HG02852 (cell line): Measurements from ENCODE around the gene KRT39.
"Not testable (repeated sequence)": the region's sequence is repeated elsewhere in the genome, so short reads cannot be mapped to it uniquely, and the experiment has no call there.

ENCODE experiments used
- ATAC-seq: cut with Tn5 transposase; IDR thresholded peaks from one replicate; pipeline ENCODE4 v1.9.1; 2021; ENCODE audit warnings: mild to moderate bottlenecking, moderate library complexity; ENCODE audit not compliant: unreplicated experiment

The KRT39 gene

DNA sequence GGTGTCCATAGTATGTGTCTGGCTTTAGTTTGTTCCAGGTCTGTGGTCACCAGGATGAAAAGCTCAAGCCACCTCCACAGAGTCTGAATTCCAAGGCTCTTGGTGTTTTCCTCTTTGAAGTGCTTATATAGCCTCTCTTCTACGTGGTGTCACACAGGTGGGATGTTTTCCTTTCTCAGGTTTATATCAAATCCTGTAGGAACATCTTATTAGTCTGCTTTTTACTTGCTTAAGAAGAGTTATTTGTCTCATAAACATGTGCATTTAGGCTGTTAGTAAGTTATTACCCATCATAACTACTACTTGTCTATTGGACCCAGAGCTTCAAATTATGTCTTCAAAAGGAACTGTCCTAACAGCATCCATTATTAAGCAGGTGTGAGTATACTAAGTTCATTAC lies at the start of gene KRT39:
KRT39 (minus strand) TSS at position 101 of the 400 bp plus-strand sequence; CDS start at position 9, 92 bp downstream.
- no peak for ATAC-seq

- no peak for ATAC-seq
Measured at GRCh38 chr17:41015454-41015853, 48.7 kb upstream of the KRT39 start.

- no peak for ATAC-seq
Measured at GRCh38 chr17:41013606-41014005, 46.9 kb upstream of the KRT39 start.

GRCh38 chr17:41013181-41013580 lies 46.4 kb upstream of the KRT39 start:
- no peak for ATAC-seq

GRCh38 chr17:41012326-41013120 lies 45.8 kb upstream of the KRT39 start:
- no peak for ATAC-seq

GRCh38 chr17:41010441-41010840 lies 43.7 kb upstream of the KRT39 start:
- ATAC-seq, result no peak

DNA sequence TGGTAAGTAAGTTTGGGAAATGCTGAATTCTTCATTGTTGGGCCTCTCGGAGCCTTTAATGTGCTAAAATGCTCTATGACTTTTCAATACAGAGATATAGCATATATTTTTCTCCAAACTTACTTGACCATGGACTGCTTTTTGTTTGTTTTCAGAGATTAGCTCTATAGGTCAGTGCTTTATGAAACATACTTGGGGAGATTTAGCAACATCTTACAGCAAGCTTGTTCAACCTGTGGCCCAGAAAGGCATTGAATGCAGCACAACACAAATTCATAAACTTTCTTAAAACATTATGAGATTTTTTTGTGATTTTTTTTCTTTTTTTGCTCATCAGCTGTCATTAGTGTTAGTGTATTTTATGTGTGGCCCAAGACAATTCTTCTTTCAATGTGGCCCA lies 43.2 kb upstream of the KRT39 start:
- no peak for ATAC-seq

DNA sequence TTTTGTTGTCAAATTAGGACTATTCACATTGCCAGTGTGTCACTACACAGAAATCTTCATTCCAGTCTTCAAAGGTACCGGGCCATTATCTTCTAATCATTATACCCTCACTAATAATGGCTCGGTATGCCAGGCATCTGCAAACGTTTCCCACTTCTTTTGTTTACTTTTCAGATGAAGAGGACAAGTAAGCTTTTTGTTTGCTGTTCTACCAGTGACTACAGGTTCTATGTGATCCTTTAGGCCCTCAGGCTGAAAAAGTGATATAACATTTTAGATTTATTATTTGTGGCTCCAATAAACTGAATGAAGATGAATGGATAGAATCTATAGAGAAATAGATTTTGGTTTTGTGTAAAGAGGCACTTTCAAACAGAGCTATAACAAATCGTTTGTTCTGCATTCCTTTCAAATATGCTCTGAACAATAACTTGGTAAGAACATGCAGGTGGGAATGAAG lies 42.6 kb upstream of the KRT39 start:
- no peak for ATAC-seq

DNA sequence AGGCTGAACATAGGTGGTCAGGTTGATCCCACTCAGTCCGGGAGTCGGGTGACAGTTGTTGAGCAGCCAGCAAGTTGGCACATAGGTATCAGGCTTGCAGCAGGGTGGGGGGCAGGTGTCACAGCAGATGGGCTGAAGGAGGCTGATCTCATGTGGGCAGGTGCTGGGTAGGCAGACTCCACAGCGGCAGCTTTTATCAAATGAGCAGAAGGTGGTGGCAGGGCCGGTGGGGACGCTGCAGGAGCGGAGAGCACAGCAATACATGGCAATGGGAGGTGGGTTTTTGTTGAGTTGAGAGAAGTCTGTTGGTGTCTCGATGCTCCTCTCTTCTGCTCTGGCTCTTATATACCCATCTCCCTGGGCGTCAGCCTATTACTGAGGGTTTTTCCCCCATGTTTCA lies 42.1 kb upstream of the KRT39 start, which contains the start of gene KRTAP3-1:
KRTAP3-1 (minus strand) TSS at position 318 of the 400 bp plus-strand sequence; CDS start at position 264, 54 bp downstream.
- no peak for ATAC-seq

DNA sequence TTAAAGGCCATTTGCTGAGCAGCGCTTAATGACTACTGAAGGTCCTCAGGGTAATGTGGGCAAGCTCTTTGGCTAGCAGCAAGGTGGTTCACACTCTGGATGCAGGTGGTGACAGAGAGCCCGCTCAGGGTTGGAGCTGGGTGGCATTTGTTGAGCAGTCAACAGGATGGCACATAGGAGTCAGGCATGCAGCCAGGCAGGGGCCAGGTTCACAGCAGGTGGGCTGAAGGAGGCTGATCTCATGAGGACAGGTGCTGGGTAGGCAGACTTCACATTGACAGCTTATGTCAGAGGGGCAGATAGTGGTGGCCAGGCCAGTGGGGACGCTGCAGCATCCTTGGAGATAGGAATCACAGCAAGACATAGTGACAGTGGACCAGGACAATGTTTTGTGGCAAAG lies 37.6 kb upstream of the KRT39 start:
- ATAC-seq, result no peak

- ATAC-seq, result no peak
Measured at GRCh38 chr17:41003926-41004325, 37.2 kb upstream of the KRT39 start.

GRCh38 chr17:41002814-41003213 lies 36.1 kb upstream of the KRT39 start:
- no peak for ATAC-seq

- no peak for ATAC-seq
Measured at GRCh38 chr17:41001795-41002194, 35.0 kb upstream of the KRT39 start.

- ATAC-seq, result not testable (repeated sequence)
Measured at GRCh38 chr17:40999563-40999962, 32.8 kb upstream of the KRT39 start, which contains the start of gene KRTAP3-2. Gene KRTAP3-2, minus strand, starts transcription at chr17:40999906. Its CDS starts 53 bp downstream, at chr17:40999853.

DNA sequence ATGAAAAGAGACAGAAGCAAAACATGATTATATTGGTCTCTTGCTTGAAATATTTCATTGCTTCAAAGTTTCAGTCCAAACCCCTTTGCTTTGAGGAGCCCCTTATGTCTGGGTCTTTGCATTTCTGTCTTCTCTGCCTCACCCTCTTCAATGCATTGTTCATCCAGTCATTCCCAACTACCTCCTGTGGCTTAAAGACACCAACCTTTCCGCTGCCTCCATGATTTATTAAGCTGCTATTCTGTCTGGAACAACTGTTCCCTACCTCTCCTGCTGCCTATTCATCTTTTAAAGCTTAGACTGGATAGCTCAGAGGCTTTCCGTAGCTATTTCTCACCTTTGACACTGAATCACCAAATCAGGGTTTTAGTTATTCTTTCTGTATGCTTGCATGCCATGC lies 30.6 kb upstream of the KRT39 start:
- ATAC-seq, result no peak

DNA sequence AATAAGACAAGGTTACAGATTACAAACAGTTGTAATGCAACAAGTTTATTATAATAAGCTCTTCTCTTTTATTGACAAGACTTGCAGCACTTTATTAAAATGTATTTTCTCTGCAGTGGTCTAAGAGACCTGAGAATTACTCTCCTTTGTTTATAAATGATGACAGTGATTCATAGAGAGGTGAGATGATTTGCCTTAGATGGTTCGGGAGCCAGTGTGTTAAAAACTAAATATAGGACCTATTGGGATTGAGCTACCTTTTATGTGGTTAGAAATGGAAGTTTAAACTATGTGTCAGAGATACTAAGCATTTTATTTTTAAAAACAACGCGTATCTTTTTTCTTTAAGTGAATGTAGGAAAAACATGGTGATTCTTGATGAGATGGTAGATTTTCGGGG lies 30.1 kb upstream of the KRT39 start:
- no peak for ATAC-seq

DNA sequence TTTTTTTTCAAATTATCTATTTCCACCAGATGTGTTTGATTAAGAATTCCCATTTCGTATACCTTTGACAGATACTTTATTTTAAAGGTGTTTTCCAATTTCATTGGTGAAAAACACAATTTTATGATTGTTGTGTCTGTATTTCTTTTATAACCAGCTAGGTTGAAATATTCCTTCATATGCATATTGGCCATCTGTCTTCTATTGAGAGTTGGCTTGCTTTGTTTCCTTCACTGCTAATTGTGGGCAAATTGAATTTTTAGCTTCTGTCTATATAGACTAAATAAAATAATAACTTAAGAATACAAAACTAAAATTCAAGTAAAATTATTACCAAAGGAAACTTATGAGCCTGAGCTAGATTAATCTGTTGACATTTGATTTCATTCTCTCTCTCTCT lies 28.4 kb upstream of the KRT39 start:
- no peak for ATAC-seq

DNA sequence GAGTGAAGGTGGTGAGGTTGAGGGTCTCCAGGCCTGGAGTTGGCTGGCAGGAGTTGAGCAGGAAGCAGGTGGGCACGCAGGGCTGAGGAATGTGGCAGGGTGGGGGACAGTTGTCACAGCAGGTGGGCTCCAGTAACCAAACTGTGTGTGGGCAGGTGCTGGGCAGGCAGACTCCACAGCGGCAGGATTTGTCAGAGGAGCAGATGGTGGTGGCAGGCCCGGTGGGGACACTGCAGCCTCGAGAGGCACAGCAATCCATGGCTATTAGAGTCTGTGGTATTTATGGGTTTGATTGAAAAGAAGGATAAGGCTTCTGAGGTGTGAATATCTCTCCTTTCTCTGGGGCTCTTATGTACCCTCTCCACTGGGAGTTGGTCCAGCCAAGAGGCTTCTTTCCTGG lies 27.1 kb upstream of the KRT39 start, which contains the start of gene KRTAP3-3:
KRTAP3-3 (minus strand) TSS at position 326 of the 400 bp plus-strand sequence; CDS start at position 259, 67 bp downstream.
- ATAC-seq, result no peak

GRCh38 chr17:40993084-40993483 lies 26.3 kb upstream of the KRT39 start:
- no peak for ATAC-seq

DNA sequence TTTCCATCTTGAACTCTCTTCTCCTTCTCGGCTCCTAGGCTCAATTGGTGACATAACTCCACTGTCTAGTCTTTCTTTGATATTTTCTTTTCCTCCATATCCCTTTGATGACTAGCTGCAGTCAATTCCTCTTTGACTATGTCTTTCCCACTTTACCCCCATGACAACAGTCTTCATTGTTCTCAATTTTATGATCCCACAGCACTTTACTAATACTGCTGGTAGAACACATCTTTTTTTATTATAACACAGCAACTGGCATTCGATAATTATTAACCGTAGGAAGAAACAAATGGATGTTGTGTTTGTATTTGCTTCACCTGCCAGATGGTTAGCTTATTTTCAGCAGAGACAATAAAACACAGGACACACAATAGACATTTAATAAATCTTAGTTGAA lies 25.9 kb upstream of the KRT39 start:
- no peak for ATAC-seq

- ATAC-seq, result no peak
Measured at GRCh38 chr17:40986920-40987319, 20.2 kb upstream of the KRT39 start.

DNA sequence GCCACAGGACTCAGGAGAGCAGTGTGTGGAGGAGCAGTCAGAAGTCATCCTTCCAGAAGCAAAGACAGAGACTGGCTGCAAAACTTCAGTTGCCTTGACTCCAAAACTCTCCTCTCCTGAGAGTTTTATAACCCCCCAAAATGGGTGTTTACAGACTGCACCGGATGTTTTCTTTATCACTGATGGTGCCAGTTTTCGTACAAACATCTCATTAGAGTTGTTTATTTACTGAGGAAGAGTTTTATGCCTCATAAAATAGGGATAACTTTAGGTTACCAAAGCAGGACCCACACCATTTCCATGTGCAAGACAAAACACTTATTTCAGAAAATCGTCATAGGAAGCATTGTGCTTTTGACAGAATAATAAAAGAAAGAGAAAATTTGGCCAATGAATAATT lies 17.5 kb upstream of the KRT39 start, which contains the start of gene KRT40:
KRT40 (minus strand) TSS at position 101 of the 400 bp plus-strand sequence; CDS start at position 48, 53 bp downstream.
- ATAC-seq, result no peak
